ENCODE measurements around the gene HIGD2A. TPM values are rescaled to one million over a fixed set of nuclear protein-coding genes. Genes with fewer than 3 reads are reported as not detected.

The HIGD2A gene
- total and polyA plus RNA-seq, 9 of the 15 experiments (the other 6 are each of a cell fraction or from before 2014, with no cell fraction given) = 94.7 to 264 (median 163) TPM

- TF ChIP-seq GMEB1 (CRISPR knock-in tag; IDR thresholded peaks at IDR 0.05) = no peak
- no peak for TF ChIP-seq ZNF184 (CRISPR knock-in tag; IDR thresholded peaks at IDR 0.05)
- TF ChIP-seq ZNF318 (IDR thresholded peaks at IDR 0.05; ENCODE audit: borderline replicate concordance in 1 of 2, low read depth in 1 of 2) = 0 out of 4 replicates have a peak, but pooled peaks of 1 of the 2 experiments have one; percentile 29
- no peak for TF ChIP-seq HNRNPL (IDR thresholded peaks at IDR 0.05; ENCODE audit: low read depth, low read length)
- no peak for TF ChIP-seq ZNF212 (CRISPR knock-in tag; IDR thresholded peaks at IDR 0.05)
- TF ChIP-seq SMARCE1 (IDR thresholded peaks at IDR 0.05) = peak; percentile 67
- peak; percentile 69; the same call in 1 of the 2 replicates for TF ChIP-seq ZNF24 (IDR thresholded peaks at IDR 0.05)
- peak; percentile 54; the same call in 1 of the 2 replicates for TF ChIP-seq ATF3 (IDR thresholded peaks at IDR 0.05)
- TF ChIP-seq ATF3 (CRISPR knock-in tag; conservative IDR thresholded peaks at IDR 0.05) = no peak
- TF ChIP-seq SREBF2 (CRISPR knock-in tag; IDR thresholded peaks at IDR 0.05) = no peak
Observed at GRCh38 chr5:176438959-176439757, 50.6 kb downstream of the HIGD2A start (continued).
